GM12874 (cell line): ENCODE measurements around the gene MED9.

Experiments
- TF ChIP-seq, protein P1 (sequence below): IDR thresholded peaks from 2 replicates; pipeline ENCODE4 v1.5.1; 2011; ENCODE audit warnings: low read depth, mild to moderate bottlenecking, control low read depth, low read length, moderate library complexity; ENCODE audit not compliant: insufficient read depth

Gene MED9

DNA sequence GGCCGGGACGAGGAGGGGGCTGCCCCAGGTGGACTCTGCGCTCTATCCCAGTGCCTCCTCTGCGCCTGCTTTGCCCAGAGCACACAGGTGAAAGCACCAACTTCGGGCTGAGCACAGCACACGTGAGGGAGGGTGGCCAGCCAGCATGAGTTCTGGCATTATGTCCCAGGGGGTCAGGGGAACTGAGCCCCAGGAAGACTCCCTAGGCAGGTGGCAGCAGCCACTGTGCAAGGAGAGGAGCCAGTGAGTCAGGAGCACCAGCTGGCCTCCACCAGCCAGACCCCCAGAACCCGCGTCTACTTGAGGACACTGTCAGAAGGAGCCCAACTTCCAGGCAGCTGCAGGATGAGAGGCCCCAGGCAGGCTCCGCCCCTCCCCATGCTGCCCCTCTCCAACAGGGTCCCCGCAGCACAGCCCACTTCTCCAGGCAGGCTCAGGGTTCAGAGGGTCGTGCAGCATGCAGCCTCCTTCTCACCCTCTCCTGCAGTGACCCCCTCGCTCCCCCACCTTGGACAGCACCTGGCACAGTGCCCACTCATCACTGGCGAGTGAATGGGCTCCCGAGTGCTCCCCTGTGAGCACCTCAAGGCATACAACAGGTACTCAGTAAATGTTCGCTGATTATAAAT is 63.6 kb downstream of the MED9 start:
- TF ChIP-seq, protein P1, sequence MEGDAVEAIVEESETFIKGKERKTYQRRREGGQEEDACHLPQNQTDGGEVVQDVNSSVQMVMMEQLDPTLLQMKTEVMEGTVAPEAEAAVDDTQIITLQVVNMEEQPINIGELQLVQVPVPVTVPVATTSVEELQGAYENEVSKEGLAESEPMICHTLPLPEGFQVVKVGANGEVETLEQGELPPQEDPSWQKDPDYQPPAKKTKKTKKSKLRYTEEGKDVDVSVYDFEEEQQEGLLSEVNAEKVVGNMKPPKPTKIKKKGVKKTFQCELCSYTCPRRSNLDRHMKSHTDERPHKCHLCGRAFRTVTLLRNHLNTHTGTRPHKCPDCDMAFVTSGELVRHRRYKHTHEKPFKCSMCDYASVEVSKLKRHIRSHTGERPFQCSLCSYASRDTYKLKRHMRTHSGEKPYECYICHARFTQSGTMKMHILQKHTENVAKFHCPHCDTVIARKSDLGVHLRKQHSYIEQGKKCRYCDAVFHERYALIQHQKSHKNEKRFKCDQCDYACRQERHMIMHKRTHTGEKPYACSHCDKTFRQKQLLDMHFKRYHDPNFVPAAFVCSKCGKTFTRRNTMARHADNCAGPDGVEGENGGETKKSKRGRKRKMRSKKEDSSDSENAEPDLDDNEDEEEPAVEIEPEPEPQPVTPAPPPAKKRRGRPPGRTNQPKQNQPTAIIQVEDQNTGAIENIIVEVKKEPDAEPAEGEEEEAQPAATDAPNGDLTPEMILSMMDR = no peak

DNA sequence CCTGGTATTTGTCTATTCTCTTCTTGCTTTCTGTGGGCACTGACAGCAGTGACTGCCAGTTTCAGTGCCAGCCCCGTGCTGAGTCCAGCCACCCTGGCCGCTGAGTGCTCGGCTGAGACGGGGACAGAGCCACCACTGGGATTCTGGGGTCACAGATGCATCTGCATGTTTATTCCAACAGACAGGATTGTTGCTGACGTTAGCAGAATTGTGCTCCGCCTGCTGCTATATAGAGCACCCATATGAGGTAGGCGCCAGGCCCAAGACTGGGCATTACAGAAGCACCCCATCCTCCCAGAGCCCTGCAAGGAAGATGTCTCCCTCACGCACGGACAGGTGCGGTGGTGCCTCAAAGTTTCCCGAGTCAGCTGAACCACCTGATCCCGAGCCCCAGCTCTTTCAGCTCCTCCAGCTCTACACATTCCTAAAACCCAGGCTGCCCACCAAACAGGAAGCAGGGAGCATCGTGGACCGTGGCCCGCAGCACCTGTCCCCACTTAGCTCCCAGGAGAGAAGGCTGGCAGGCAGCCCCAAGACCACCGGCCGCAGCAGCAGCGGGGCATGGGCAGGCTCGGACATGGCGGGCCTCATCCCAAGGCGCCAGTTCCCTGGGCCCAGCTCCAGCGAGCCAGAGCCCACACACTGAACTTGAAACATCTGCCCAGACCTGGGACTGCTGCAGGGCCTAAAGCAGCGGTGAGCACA is 64.3 kb downstream of the MED9 start:
- TF ChIP-seq, protein P1 = no peak

DNA sequence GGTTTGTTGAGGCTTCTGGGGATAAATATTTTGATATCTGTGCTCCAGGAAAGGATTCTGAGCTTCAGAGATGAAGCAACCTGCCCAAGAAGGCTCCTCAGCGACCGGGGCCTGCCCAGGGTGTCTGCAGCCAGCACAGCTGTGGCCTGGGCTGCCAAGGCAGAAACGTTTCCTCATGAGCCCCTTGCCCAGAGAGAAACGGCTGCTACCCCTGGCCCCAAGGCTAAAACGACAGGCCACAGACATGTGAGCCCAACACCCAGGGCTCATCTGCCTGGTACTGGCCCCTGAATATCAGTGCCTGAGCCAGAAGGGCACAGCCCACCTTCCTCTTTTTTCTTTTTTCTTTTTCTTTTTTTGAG is 64.8 kb downstream of the MED9 start:
- TF ChIP-seq, protein P1 = no peak
